Measurements from ENCODE around the gene ASNS.
"Not testable (repeated sequence)": the region's sequence is repeated elsewhere in the genome, so short reads cannot be mapped to it uniquely, and the experiment has no call there.

Gene ASNS, protein sequence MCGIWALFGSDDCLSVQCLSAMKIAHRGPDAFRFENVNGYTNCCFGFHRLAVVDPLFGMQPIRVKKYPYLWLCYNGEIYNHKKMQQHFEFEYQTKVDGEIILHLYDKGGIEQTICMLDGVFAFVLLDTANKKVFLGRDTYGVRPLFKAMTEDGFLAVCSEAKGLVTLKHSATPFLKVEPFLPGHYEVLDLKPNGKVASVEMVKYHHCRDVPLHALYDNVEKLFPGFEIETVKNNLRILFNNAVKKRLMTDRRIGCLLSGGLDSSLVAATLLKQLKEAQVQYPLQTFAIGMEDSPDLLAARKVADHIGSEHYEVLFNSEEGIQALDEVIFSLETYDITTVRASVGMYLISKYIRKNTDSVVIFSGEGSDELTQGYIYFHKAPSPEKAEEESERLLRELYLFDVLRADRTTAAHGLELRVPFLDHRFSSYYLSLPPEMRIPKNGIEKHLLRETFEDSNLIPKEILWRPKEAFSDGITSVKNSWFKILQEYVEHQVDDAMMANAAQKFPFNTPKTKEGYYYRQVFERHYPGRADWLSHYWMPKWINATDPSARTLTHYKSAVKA

DNA sequence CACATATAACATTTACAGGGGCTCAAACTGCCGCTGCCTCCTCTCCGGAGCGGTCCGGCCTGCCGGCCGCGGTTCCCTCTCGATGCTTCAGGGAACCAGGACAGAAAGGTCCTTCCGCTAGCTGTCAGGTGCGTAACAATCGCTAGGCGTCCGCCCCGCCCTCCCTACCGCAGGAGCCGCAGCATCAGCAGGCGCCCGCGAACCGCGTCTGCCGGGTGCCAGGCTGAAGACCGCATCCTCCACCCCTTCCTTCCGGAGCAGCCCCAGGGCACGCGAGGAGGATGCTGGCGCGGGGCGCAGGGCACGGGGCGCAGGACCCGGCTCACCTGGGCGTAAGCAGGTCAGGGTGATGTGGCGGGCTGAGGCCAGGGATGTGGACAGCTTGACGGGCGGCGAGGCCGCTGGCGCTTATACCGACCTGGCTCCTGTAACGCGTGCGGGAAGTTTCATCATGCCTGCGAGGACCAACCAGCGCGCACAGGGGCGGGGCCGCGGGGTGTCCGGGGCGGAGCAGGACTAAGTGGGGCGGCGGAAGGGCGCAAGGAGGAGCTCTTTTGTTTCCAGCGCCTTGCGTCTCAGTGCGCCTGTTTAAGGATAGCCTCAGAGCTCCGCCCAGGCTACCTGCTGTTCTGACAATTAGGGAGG is at the start of gene ASNS:
Gene ASNS, minus strand, starts transcription at position 384 of the 645 bp plus-strand sequence. CDS start 3,252 bp downstream, outside the sequence.
- peak; percentile 95 for DNase-seq

DNA sequence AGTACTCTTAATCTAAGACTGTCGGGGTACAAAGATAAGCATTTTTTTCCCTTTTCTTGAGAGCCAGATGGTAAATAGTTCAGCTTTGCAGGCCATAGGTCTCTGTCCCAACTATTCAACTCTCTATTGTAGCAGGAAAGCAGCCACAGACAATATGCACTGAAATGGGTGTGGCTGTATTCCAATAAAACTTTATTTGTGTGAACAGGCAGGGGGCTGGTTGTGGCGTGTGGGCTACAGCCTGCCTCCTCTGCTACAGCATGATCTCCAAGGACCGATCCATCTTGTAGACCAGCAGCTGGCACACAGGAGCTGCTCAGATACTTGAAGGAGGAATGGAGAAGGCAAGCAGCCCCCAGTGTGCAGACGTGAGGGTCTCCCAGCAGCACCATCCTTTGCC is 49.0 kb upstream of the ASNS start:
- DNase-seq = not testable (repeated sequence)

DNA sequence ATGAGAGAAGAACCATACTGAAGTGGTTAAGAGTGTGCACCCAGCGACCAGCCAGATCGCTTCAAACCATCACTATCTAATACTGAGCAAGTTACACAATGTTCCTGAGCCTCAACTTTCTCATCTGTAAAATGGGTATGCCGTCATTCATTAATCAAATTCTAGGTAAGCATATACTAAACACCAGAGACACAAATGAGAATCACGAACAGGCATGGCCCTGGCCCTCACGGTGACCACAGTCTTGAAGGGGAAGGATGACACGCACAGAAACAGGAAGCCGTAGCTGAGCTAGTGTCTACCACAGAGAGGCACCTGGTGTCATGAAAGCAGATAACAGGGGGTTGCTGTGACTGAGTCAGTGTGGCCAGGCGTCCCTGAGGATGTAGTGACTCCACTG is 43.1 kb upstream of the ASNS start:
- DNase-seq = not testable (repeated sequence)

DNA sequence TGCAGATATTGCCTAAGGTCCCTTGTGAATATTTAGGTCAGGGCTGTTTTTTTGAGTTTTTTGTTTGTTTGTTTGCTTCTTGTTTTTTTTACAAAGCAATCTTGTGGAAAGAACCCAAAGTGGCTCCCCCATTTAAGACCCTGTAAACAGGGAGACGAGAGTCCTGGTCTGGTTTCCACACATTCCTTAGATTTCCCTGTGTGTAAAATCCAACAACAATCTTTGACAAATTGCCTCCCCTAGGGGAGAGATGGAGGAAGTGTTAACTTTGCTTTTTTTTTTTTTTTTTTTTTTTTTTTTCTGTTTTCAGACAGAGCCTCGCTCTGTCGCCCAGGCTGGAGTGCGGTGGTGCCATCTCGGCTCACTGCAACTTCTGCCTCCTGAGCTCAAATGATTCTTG is 40.1 kb upstream of the ASNS start:
- not testable (repeated sequence) for DNase-seq

GRCh38 chr7:97896893-97897292 is 24.7 kb upstream of the ASNS start:
- DNase-seq = not testable (repeated sequence)

DNA sequence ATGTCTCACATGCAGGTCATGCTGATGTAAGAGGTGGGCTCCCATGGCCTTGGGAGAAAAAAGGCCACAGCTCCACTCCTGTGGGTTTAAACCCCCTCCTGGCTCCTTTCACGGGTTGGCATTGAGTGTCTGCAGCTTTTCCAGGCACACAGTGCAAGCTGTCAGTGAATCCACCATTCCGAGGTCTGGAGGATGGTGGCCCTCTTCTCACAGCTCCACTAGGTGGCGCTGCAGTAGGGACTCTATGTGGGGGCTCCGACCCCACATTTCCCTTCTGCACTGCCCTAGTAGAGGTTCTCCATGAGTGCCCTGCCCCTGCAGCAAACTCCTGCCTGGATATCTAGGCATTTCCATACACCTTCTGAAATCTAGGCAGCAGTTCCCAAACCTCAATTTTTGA is 19.5 kb upstream of the ASNS start:
- not testable (repeated sequence) for DNase-seq

DNA sequence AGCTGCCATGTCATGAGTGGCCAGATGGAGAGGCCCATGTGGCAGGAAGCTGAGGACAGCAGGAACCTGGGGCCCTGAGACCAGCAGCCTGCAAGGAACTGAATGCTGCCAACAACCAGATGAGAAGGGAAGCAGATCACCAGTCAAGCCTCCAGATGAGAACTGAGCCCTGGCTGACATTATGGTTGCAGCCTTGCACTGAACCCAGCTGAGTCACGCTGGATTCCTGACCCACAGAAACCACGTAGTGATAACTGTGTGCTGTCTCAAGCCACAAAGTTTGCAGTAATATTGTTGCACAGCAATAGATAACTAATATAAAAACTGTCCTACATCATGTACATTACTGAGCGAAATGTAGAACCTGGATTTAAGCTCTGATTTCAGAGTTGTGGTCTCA is 7.3 kb upstream of the ASNS start:
- not testable (repeated sequence) for DNase-seq

DNA sequence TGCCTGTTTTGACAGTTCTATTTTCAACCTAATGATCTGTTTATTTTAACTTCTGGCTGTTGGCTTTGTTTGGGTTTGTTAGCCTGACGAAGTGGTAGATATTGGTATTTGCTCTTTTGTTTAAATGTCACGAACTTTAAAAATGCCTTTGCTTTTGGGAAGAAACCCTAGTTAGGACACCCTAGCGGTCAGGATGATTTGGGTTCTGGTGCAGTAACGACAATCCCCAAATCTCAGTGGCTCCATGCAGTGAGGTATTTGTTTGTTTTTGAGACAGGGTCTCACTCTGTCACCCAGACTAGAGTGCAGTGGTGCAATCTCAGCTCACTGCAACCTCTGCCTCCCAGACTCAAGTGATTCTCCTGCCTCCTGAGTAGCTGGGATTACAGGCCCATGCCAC is 2.7 kb upstream of the ASNS start:
- DNase-seq = not testable (repeated sequence)

- DNase-seq = no peak
Observed at GRCh38 chr7:97873606-97874005, 1.4 kb upstream of the ASNS start.

- DNase-seq = peak; percentile 19
Observed at GRCh38 chr7:97871659-97872024, 566 bp downstream of the ASNS start.

DNA sequence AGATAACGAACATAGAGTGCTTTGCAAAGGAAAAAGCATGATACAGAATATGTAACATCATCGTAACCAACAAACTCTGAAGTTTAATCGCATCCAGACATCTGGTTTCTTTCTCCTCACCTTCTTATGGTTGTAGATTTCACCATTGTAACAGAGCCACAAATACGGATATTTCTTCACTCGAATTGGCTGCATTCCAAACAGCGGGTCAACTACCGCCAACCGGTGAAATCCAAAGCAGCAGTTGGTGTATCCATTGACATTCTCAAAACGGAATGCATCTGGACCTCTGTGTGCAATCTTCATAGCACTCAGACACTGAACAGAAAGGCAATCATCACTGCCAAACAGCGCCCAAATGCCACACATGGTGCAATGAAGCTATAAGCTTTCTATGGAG is 3.4 kb downstream of the ASNS start:
- no peak for DNase-seq

GRCh38 chr7:97868314-97868713 is 3.9 kb downstream of the ASNS start:
- no peak for DNase-seq

GRCh38 chr7:97865104-97865503 is 7.1 kb downstream of the ASNS start:
- no peak for DNase-seq

- no peak for DNase-seq
Observed at GRCh38 chr7:97859606-97860204, 12.5 kb downstream of the ASNS start.

DNA sequence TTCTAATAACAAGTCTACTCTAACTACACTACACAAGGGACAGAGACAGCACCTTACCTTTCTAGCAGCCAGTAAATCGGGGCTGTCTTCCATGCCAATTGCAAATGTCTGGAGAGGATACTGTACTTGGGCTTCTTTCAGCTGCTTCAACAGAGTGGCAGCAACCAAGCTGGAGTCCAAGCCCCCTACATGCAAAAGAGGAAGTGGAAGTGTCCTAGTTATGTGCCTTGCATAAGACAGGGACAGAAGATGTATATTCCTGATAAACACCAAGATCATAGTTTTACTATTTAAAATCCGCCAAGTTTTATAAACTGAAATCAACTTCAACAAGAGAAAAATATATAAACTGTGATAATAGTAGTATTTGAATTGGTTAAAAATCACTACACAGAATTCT is 14.0 kb downstream of the ASNS start:
- DNase-seq = no peak

DNA sequence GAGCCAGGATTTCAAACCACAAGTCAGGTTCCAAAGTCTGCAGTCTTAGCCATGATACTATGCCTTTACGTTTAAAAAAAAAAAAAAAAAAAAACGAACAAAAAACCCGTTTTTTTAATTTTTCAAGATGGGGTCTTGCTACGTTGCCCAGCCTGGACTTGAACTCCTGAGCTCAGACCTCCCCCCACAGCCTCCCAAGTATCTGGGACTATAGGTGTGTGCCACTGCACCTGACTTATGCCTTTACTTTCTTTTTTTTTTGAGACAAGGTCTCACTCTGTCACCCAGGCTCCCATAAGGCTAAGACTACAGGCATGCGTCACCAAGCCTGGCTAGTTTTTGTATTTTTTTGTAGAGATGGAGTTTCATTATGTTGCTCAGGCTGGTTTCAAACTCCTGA is 14.7 kb downstream of the ASNS start:
- no peak for DNase-seq

- DNase-seq = no peak
Observed at GRCh38 chr7:97851683-97852082, 20.5 kb downstream of the ASNS start.

DNA sequence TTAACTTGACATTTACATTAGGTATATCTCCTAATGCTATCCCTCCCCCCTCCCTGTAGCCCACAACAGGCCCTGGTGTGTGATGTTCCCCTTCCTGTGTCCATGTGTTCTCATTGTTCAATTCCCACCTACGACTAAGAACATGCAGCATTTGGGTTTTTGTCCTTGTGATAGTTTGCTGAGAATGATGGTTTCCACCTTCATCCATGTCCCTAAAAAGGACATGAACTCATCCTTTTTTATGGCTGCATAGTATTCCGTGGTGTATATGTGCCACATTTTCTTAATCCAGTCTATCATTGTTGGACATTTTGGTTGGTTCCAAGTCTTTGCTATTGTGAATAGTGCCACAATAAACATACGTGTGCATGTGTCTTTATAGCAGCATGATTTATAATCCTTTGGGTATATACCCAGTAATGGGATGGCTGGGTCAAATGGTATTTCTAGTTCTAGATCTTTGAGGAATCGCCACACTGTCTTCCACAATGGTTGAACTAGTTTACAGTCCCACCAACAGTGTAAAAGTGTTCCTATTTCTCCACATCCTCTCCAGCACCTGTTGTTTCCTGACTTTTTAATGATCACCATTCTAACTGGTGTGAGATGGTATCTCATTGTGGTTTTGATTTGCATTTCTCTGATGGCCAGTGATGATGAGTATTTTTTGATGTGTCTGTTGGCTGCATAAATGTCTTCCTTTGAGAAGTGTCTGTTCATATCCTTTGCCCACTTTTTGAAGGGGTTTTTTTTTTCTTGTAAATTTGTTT is 21.8 kb downstream of the ASNS start:
- not testable (repeated sequence) for DNase-seq

DNA sequence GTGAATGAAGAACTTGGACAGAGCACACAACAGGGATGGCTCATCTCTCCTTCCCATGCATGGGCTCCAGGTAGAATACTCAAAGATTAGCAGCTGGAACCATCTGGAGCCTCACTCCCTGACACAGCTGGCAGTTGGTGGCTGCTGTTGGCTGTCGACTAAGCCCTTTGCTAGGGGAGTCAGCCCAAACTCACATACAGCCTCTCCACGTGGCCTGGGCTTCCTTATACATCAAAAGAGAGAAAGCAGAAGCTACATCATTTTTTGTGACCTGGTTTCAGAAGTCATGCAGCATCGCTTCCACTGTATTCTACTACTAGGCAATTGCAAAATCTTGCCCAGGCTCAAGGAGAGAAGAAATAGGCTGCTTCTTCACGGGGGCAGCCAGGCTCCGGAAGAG is 24.4 kb downstream of the ASNS start:
- DNase-seq = no peak

GRCh38 chr7:97846945-97847344 is 25.3 kb downstream of the ASNS start:
- no peak for DNase-seq

GRCh38 chr7:97845622-97846203 is 26.5 kb downstream of the ASNS start:
- DNase-seq = no peak

DNA sequence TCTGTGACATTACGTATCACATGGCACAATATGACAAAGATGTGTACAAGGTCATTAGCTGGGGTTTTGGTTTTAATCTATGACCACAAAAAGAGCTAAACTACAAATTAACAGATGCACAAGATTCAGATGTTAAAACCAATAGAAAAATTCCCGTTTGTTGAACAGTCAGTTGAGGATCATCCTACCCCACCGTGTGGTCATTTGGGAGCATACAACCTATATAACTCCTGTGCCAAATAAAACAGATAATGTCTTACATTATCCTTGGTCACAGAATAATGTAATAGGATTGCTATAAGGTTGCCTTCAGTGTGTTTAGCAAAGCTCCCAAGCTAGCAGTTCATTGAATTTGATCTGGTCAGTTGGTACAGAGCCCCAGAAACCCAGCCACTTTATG is 28.2 kb downstream of the ASNS start:
- no peak for DNase-seq

Data from NCI-H2171 (cell line).